Ishikawa (cell line): ENCODE data around the gene SSH2.

Experiments
- CEBPB ChIP-seq: IDR thresholded peaks from 2 replicates; pipeline ENCODE4 v1.6.1; 2012
- CREB1 ChIP-seq: IDR thresholded peaks from 2 replicates; pipeline ENCODE4 v1.6.1; 2012; ENCODE audit warnings: low read depth
- EGR1 ChIP-seq: IDR thresholded peaks from 2 replicates; pipeline ENCODE4 v1.6.1; 2012
- EP300 ChIP-seq: IDR thresholded peaks from 2 replicates; pipeline ENCODE4 v1.6.1; 2012; ENCODE audit warnings: borderline replicate concordance
- FOXM1 ChIP-seq: IDR thresholded peaks from 2 replicates; pipeline ENCODE4 v1.6.1; 2012; ENCODE audit warnings: low read depth, borderline replicate concordance
- NFIC ChIP-seq: IDR thresholded peaks from 2 replicates; pipeline ENCODE4 v1.6.1; 2012
- RAD21 ChIP-seq: IDR thresholded peaks from 2 replicates; pipeline ENCODE4 v1.6.1; 2012; ENCODE audit warnings: low read depth
- TAF1 ChIP-seq: IDR thresholded peaks from 2 replicates; pipeline ENCODE4 v1.6.1; 2012; ENCODE audit warnings: low read depth, mild to moderate bottlenecking
- TCF12 ChIP-seq: IDR thresholded peaks from 2 replicates; pipeline ENCODE4 v1.6.1; 2012; ENCODE audit warnings: low read depth
- TEAD4 ChIP-seq: IDR thresholded peaks from 2 replicates; pipeline ENCODE4 v1.6.1; 2012
- YY1 ChIP-seq: IDR thresholded peaks from 2 replicates; pipeline ENCODE4 v1.6.1; 2012; ENCODE audit warnings: low read depth
- ZBTB7A ChIP-seq: IDR thresholded peaks from 2 replicates; pipeline ENCODE4 v1.6.1; 2012; ENCODE audit warnings: low read depth
- TF ChIP-seq, protein P1 (sequence below): IDR thresholded peaks from 2 replicates; pipeline ENCODE4 v1.6.1; 2012; ENCODE audit warnings: low read depth, mild to moderate bottlenecking
- TF ChIP-seq, protein P2 (sequence below): IDR thresholded peaks from 2 replicates; pipeline ENCODE4 v1.6.1; 2012
- TF ChIP-seq, protein P3 (sequence below): IDR thresholded peaks from 2 replicates; pipeline ENCODE4 v1.6.1; 2012

Gene SSH2

GRCh38 chr17:29857823-29858222 is 72.2 kb downstream of the SSH2 start:
- TF ChIP-seq RAD21 (no peak), EP300 (no peak), ZBTB7A (no peak), TCF12 (no peak), EGR1 (no peak), CREB1 (no peak), NFIC (no peak), TAF1 (no peak), YY1 (no peak)
- TF ChIP-seq, protein P1, sequence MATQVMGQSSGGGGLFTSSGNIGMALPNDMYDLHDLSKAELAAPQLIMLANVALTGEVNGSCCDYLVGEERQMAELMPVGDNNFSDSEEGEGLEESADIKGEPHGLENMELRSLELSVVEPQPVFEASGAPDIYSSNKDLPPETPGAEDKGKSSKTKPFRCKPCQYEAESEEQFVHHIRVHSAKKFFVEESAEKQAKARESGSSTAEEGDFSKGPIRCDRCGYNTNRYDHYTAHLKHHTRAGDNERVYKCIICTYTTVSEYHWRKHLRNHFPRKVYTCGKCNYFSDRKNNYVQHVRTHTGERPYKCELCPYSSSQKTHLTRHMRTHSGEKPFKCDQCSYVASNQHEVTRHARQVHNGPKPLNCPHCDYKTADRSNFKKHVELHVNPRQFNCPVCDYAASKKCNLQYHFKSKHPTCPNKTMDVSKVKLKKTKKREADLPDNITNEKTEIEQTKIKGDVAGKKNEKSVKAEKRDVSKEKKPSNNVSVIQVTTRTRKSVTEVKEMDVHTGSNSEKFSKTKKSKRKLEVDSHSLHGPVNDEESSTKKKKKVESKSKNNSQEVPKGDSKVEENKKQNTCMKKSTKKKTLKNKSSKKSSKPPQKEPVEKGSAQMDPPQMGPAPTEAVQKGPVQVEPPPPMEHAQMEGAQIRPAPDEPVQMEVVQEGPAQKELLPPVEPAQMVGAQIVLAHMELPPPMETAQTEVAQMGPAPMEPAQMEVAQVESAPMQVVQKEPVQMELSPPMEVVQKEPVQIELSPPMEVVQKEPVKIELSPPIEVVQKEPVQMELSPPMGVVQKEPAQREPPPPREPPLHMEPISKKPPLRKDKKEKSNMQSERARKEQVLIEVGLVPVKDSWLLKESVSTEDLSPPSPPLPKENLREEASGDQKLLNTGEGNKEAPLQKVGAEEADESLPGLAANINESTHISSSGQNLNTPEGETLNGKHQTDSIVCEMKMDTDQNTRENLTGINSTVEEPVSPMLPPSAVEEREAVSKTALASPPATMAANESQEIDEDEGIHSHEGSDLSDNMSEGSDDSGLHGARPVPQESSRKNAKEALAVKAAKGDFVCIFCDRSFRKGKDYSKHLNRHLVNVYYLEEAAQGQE = no peak
- TF ChIP-seq, protein P2, sequence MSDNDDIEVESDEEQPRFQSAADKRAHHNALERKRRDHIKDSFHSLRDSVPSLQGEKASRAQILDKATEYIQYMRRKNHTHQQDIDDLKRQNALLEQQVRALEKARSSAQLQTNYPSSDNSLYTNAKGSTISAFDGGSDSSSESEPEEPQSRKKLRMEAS = no peak
- TF ChIP-seq, protein P3, sequence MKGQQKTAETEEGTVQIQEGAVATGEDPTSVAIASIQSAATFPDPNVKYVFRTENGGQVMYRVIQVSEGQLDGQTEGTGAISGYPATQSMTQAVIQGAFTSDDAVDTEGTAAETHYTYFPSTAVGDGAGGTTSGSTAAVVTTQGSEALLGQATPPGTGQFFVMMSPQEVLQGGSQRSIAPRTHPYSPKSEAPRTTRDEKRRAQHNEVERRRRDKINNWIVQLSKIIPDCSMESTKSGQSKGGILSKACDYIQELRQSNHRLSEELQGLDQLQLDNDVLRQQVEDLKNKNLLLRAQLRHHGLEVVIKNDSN = no peak

DNA sequence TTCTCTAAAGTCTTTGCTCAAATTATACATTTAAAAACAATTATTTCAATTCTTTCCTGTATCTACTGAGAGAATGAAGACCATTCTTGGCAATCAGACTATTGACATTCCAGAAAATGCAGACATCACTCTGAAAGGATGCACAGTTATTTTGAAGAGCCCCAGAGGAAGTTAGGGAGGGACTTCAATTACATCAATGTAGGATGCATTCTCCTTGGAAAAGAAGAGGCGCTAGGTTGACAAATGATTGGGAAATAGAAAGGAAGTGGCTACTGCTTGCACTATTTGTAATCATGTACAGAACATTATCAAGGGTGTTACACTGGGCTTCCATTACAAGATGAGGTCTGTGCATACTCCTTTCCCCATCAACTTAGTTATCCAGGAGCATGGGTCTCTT is 74.3 kb downstream of the SSH2 start:
- TF ChIP-seq ZBTB7A (no peak), CREB1 (no peak), NFIC (no peak), EGR1 (no peak), RAD21 (no peak), YY1 (no peak), TEAD4 (no peak)
- TF ChIP-seq, protein P2 = no peak
- TF ChIP-seq, protein P1 = no peak

DNA sequence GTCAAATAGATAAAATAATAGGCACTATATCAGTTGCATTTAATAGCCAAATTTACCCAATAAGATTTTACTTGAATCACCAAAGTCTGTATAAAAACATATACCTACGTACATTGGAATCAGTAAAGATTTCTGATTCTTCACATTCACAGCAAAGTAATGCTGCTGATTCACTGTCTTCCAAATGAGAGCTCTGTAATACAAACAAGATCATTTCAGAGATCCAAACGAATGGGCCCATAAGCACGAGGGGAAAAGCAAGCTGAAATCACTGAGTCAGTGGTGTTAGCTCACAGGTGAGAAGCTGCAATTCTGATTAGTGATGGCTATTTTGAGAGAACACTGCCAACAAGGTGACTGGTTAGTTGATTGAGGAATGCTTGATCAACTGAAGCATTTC is 81.3 kb downstream of the SSH2 start:
- no peak for TF ChIP-seq CREB1
- TF ChIP-seq YY1 = no peak
- TF ChIP-seq, protein P3 = no peak
- no peak for TF ChIP-seq FOXM1
- TF ChIP-seq, protein P1 = no peak
- no peak for TF ChIP-seq TEAD4
- no peak for TF ChIP-seq EGR1
- TF ChIP-seq TAF1 = no peak
- TF ChIP-seq RAD21 = no peak
- TF ChIP-seq CEBPB = no peak
- no peak for TF ChIP-seq EP300
- no peak for TF ChIP-seq NFIC
- TF ChIP-seq, protein P2 = no peak
- no peak for TF ChIP-seq TCF12
- no peak for TF ChIP-seq ZBTB7A

GRCh38 chr17:29847527-29848400 is 82.3 kb downstream of the SSH2 start:
- TF ChIP-seq, protein P1 = no peak
- TF ChIP-seq, protein P2 = 0 out of 2 replicates have a peak, but pooled peaks have one; percentile 13
- TF ChIP-seq NFIC (peak; percentile 73), EP300 (peak; percentile 20; the same call in 1 of the 2 replicates), CREB1 (0 out of 2 replicates have a peak, but pooled peaks have one; percentile 15), CEBPB (no peak), TCF12 (peak; percentile 28; the same call in 1 of the 2 replicates)
